Measurements from ENCODE around the gene SLC8A1. TPM values are rescaled to one million over a fixed set of nuclear protein-coding genes. Genes with fewer than 3 reads are reported as not detected.

Gene SLC8A1
- total RNA-seq, 1 experiment from 2014 or later, result 11.1 TPM

- H3K4me3 ChIP-seq, result no peak overlapping the region
- no peaks in the 10 kb centered on the region for H3K9me3 ChIP-seq
- H3K27me3 ChIP-seq, result no peaks in the 10 kb centered on the region
- H3K36me3 ChIP-seq, result no peaks in the 10 kb centered on the region
- DNase-seq, result no peak
Measured at GRCh38 chr2:40130251-40130994, 321.5 kb downstream of the SLC8A1 start.

- H3K9me3 ChIP-seq, result no peaks in the 10 kb centered on the region
- no peaks in the 10 kb centered on the region for H3K27me3 ChIP-seq
- no peaks in the 10 kb centered on the region for H3K36me3 ChIP-seq
- no peak overlapping the region for H3K4me3 ChIP-seq
- peak; percentile 89 for DNase-seq
Measured at GRCh38 chr2:40129725-40130124, 322.2 kb downstream of the SLC8A1 start.

- peak; percentile 1 for DNase-seq
- Histone ChIP-seq H3K9me3 (no peaks in the 10 kb centered on the region), H3K27me3 (no peaks in the 10 kb centered on the region)
Measured at GRCh38 chr2:40128796-40129195, 323.1 kb downstream of the SLC8A1 start.

GRCh38 chr2:40127890-40128557, 323.9 kb downstream of the SLC8A1 start:
- H3K9me3 ChIP-seq, result no peaks in the 10 kb centered on the region
- no peaks in the 10 kb centered on the region for H3K36me3 ChIP-seq
- no peak overlapping the region for H3K4me3 ChIP-seq
- no peaks in the 10 kb centered on the region for H3K27me3 ChIP-seq
- DNase-seq, result peak; percentile 90

More at GRCh38 chr2:40128796-40129195, 323.1 kb downstream of the SLC8A1 start:
- H3K4me3 ChIP-seq, result no peak overlapping the region
- H3K36me3 ChIP-seq, result no peaks in the 10 kb centered on the region

GRCh38 chr2:40127146-40127545, 324.7 kb downstream of the SLC8A1 start:
- no peaks in the 10 kb centered on the region for H3K9me3 ChIP-seq
- no peaks in the 10 kb centered on the region for H3K27me3 ChIP-seq
- H3K4me3 ChIP-seq, result no peak overlapping the region
- H3K36me3 ChIP-seq, result no peaks in the 10 kb centered on the region
- no peak for DNase-seq

- Histone ChIP-seq H3K4me3 (no peak overlapping the region), H3K36me3 (no peaks in the 10 kb centered on the region), H3K9me3 (no peaks in the 10 kb centered on the region), H3K27me3 (no peaks in the 10 kb centered on the region)
- no peak for DNase-seq
Measured at GRCh38 chr2:40126006-40126405, 325.9 kb downstream of the SLC8A1 start.

GRCh38 chr2:40123746-40124145, 328.1 kb downstream of the SLC8A1 start:
- H3K4me3 ChIP-seq, result no peak overlapping the region
- H3K9me3 ChIP-seq, result no peaks in the 10 kb centered on the region
- H3K27me3 ChIP-seq, result no peaks in the 10 kb centered on the region
- H3K36me3 ChIP-seq, result no peaks in the 10 kb centered on the region
- peak; percentile 25 for DNase-seq

- no peaks in the 10 kb centered on the region for H3K36me3 ChIP-seq
- no peak for DNase-seq
- no peaks in the 10 kb centered on the region for H3K27me3 ChIP-seq
- no peak overlapping the region for H3K4me3 ChIP-seq
- no peaks in the 10 kb centered on the region for H3K9me3 ChIP-seq
Measured at GRCh38 chr2:40123326-40123725, 328.6 kb downstream of the SLC8A1 start.

GRCh38 chr2:40120957-40121356, 330.9 kb downstream of the SLC8A1 start:
- Histone ChIP-seq H3K36me3 (no peaks in the 10 kb centered on the region), H3K4me3 (no peak overlapping the region), H3K27me3 (no peaks in the 10 kb centered on the region), H3K9me3 (no peaks in the 10 kb centered on the region)
- no peak for DNase-seq

GRCh38 chr2:40120026-40120425, 331.9 kb downstream of the SLC8A1 start:
- H3K36me3 ChIP-seq, result no peaks in the 10 kb centered on the region
- H3K9me3 ChIP-seq, result no peaks in the 10 kb centered on the region
- H3K27me3 ChIP-seq, result no peaks in the 10 kb centered on the region
- DNase-seq, result no peak
- H3K4me3 ChIP-seq, result no peak overlapping the region

- no peaks in the 10 kb centered on the region for H3K36me3 ChIP-seq
- no peaks in the 10 kb centered on the region for H3K9me3 ChIP-seq
- DNase-seq, result no peak
- no peaks in the 10 kb centered on the region for H3K27me3 ChIP-seq
- H3K4me3 ChIP-seq, result no peak overlapping the region
Measured at GRCh38 chr2:40118622-40119021, 333.3 kb downstream of the SLC8A1 start.

- no peak overlapping the region for H3K4me3 ChIP-seq
- no peak for DNase-seq
- H3K27me3 ChIP-seq, result no peaks in the 10 kb centered on the region
- no peaks in the 10 kb centered on the region; the same call in 1 of the 2 replicates for H3K9me3 ChIP-seq
- no peaks in the 10 kb centered on the region for H3K36me3 ChIP-seq
Measured at GRCh38 chr2:40115894-40116293, 336.0 kb downstream of the SLC8A1 start.

- no peak for DNase-seq
- no peaks in the 10 kb centered on the region for H3K36me3 ChIP-seq
Measured at GRCh38 chr2:40115348-40115747, 336.5 kb downstream of the SLC8A1 start.

GRCh38 chr2:40113997-40114396, 337.9 kb downstream of the SLC8A1 start:
- H3K9me3 ChIP-seq, result no peaks in the 10 kb centered on the region; the same call in 1 of the 2 replicates
- no peaks in the 10 kb centered on the region for H3K36me3 ChIP-seq
- H3K27me3 ChIP-seq, result no peaks in the 10 kb centered on the region
- DNase-seq, result no peak
- H3K4me3 ChIP-seq, result no peak overlapping the region

More at GRCh38 chr2:40115348-40115747, 336.5 kb downstream of the SLC8A1 start:
- no peaks in the 10 kb centered on the region for H3K27me3 ChIP-seq
- no peak overlapping the region for H3K4me3 ChIP-seq
- no peaks in the 10 kb centered on the region; the same call in 1 of the 2 replicates for H3K9me3 ChIP-seq

- no peak for DNase-seq
- no peaks in the 10 kb centered on the region; the same call in 1 of the 2 replicates for H3K9me3 ChIP-seq
Measured at GRCh38 chr2:40113272-40113968, 338.5 kb downstream of the SLC8A1 start.

GRCh38 chr2:40109381-40109780, 342.5 kb downstream of the SLC8A1 start:
- no peaks in the 10 kb centered on the region for H3K36me3 ChIP-seq
- H3K4me3 ChIP-seq, result no peak overlapping the region
- no peak for DNase-seq
- no peaks in the 10 kb centered on the region; the same call in 1 of the 2 replicates for H3K9me3 ChIP-seq
- H3K27me3 ChIP-seq, result no peaks in the 10 kb centered on the region

More at GRCh38 chr2:40113272-40113968, 338.5 kb downstream of the SLC8A1 start:
- Histone ChIP-seq H3K36me3 (no peaks in the 10 kb centered on the region), H3K4me3 (no peak overlapping the region), H3K27me3 (no peaks in the 10 kb centered on the region)

- Histone ChIP-seq H3K27me3 (no peaks in the 10 kb centered on the region), H3K9me3 (no peaks in the 10 kb centered on the region; the same call in 1 of the 2 replicates), H3K4me3 (no peak overlapping the region), H3K36me3 (no peaks in the 10 kb centered on the region)
- DNase-seq, result no peak
Measured at GRCh38 chr2:40108851-40109250, 343.0 kb downstream of the SLC8A1 start.
